HL-60 (cell line): ENCODE data around the gene TOB1.

Source experiments
- DNase-seq, 2 experiments: peaks; one replicate each; pipeline ENCODE4 v3.0.0-alpha.2; 2010 to 2020; ENCODE audit warnings: low read depth in 1 of 2, low spot score in 1 of 2
- H3K27ac ChIP-seq: fragments of 250-450 bp; sonication (Bioruptor Pico); replicated peaks from 2 replicates; pipeline ENCODE4 v1.5.1; 2020; ENCODE audit warnings: mild to moderate bottlenecking, moderate library complexity
- H3K27me3 ChIP-seq: fragments of 250-450 bp; sonication (Bioruptor Pico); 2 replicates; pipeline ENCODE4 v1.5.1; 2021; ENCODE audit warnings: mild to moderate bottlenecking, moderate library complexity; ENCODE audit not compliant: insufficient read depth, poor library complexity, severe bottlenecking
- H3K4me3 ChIP-seq: replicated peaks from 2 replicates; pipeline ENCODE4 v1.5.1; 2011; ENCODE audit warnings: mild to moderate bottlenecking, control low read depth, low read length; ENCODE audit not compliant: insufficient read depth
- CTCF ChIP-seq: IDR thresholded peaks from one replicate; pipeline ENCODE4 v1.5.1; 2011; ENCODE audit warnings: low read length, control low read depth, inconsistent platforms; ENCODE audit not compliant: insufficient read depth
- GABPA ChIP-seq: IDR thresholded peaks from 2 replicates; pipeline ENCODE4 v1.6.1; 2012; ENCODE audit warnings: low read depth
- POLR2AphosphoS5 ChIP-seq: IDR thresholded peaks from 2 replicates; pipeline ENCODE4 v1.6.1; 2012; ENCODE audit warnings: low read depth
- SPI1 ChIP-seq: IDR thresholded peaks from 2 replicates; pipeline ENCODE4 v1.6.1; 2012; ENCODE audit warnings: low read depth, mild to moderate bottlenecking, borderline replicate concordance
- TF ChIP-seq, protein P1 (sequence below): IDR thresholded peaks from 2 replicates; pipeline ENCODE4 v1.6.1; 2012; ENCODE audit warnings: low read depth; ENCODE audit not compliant: insufficient replicate concordance

The TOB1 gene

DNA sequence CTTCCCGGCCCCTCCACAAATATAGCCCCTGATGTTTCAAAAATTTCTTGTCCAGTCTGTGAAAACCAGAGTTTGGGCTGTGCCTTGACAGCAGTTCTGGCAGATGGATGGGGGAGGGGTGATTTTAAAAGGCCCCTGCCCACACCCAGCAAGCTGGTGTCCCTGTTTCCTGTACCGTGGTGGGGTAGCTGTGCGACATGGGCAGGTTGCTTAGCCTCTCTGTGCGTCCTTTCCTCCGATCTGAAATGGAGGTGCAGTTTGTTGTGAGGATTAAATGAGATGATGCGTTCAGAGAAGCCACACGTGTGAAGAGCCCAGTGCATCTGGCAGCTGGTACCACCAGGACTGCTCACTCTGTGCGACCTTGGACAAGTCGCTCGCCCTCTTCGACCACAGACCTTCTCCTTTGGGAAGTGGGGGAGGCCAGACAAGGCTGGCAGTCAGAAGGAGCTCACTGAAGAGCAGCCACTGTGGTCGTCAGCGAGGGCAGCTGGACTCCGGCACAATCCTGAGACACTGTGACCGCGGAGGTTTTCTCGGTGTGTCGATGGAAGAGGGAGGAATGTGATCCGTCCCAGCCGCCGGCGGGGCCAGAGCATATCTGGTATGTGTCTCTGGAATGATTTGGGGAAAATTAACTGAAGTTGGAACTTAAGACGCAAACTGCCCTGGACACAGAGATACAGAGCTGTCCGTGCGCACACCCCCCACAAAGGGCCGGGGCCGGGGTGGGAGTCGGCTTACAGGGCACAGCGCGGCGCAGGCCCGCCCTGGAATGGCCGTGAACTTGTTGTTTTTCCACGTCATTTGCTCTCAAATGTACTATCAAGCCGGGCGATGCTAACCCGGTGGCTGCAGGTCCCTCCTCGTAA, 31.5 kb downstream of the TOB1 start:
- Histone ChIP-seq H3K4me3 (no peak overlapping the region), H3K27me3 (no peaks in the 10 kb centered on the region), H3K27ac (no peak overlapping the region)
- no peak for DNase-seq
- TF ChIP-seq POLR2AphosphoS5, result no peak
- TF ChIP-seq, protein P1, sequence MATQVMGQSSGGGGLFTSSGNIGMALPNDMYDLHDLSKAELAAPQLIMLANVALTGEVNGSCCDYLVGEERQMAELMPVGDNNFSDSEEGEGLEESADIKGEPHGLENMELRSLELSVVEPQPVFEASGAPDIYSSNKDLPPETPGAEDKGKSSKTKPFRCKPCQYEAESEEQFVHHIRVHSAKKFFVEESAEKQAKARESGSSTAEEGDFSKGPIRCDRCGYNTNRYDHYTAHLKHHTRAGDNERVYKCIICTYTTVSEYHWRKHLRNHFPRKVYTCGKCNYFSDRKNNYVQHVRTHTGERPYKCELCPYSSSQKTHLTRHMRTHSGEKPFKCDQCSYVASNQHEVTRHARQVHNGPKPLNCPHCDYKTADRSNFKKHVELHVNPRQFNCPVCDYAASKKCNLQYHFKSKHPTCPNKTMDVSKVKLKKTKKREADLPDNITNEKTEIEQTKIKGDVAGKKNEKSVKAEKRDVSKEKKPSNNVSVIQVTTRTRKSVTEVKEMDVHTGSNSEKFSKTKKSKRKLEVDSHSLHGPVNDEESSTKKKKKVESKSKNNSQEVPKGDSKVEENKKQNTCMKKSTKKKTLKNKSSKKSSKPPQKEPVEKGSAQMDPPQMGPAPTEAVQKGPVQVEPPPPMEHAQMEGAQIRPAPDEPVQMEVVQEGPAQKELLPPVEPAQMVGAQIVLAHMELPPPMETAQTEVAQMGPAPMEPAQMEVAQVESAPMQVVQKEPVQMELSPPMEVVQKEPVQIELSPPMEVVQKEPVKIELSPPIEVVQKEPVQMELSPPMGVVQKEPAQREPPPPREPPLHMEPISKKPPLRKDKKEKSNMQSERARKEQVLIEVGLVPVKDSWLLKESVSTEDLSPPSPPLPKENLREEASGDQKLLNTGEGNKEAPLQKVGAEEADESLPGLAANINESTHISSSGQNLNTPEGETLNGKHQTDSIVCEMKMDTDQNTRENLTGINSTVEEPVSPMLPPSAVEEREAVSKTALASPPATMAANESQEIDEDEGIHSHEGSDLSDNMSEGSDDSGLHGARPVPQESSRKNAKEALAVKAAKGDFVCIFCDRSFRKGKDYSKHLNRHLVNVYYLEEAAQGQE, result no peak
- TF ChIP-seq GABPA, result no peak

DNA sequence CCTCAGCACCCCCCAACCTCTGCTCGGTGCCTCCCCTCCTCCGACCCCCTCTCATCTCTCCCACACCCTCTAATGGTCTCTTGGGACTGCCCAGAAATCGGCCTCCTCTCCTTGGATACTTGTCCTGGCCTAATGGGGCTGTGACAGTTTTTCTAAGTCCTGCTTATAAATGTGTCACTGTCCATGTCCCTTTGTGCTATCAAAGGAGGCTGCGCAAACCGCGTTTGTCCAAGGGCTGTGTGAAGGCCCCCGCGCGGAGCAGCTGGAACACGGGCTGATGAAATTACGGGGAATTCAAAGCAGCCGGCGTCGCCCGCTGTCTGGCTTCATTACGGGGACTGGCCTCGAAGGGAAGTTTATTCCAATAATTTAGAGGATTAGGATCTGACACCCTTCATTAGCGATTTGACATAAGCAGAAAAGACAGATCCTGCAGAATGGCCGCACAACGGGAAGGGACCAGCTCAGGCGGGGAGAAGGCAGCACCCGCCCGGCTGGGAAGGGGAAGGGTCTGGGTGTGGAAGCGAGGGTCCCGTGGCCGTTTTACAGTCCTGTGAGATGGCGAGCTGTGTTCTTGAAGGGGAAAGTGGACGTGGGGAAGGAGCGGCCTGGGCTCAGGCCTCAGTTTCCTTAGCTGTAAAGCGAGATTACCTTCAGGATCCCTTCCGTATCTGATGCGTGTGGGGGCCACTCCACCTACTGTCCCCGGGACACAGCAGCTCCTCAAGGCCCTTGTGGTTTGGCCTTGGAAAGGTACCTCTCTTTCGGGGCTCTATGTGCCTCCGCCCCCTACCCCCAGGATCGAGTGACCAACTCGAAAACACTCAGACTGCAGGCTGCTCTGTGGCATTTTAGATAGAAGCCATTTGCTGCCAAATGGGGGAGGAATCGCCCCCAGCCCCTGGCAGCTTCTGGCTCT, 32.4 kb downstream of the TOB1 start:
- TF ChIP-seq POLR2AphosphoS5 (no peak), SPI1 (no peak), GABPA (no peak), CTCF (no peak)
- TF ChIP-seq, protein P1, result no peak
- Histone ChIP-seq H3K27ac (no peak overlapping the region), H3K4me3 (no peak overlapping the region), H3K27me3 (no peaks in the 10 kb centered on the region)
- DNase-seq, result no peak

DNA sequence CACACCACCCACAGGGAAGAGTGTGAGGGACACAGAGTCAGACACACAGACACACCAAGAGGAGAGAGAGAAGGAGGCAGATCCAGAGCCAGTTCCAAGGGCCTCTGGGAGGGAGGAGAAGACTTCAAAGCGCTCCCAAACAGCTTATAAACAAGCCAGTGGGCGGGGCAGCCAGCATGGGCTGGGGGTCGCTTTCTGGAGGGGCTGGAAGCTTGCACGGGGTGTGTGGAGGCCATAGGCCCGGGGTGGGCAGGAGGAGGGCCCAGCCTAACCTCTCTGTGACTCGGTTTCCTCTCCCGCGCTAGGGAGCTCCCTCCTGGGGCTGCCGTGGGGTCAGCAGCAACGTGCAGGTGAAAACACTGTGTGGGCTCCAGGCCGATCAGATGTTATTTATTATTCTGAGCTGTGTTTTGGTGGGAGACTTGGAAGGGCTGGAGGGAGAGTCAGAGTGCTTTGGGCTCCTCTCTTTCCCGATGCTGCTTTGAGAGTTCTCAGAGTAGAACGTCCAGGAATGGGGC, 33.2 kb downstream of the TOB1 start:
- H3K4me3 ChIP-seq, result no peak overlapping the region
- H3K27me3 ChIP-seq, result no peaks in the 10 kb centered on the region
- H3K27ac ChIP-seq, result no peak overlapping the region
- DNase-seq, result no peak
- TF ChIP-seq POLR2AphosphoS5, result no peak
- no peak for TF ChIP-seq CTCF
- no peak for TF ChIP-seq SPI1
- no peak for TF ChIP-seq GABPA
- TF ChIP-seq, protein P1, result no peak
